CD14-positive monocyte (primary cell): Measurements from ENCODE around the gene GAA. TPM values are rescaled to one million over a fixed set of nuclear protein-coding genes. Genes with fewer than 3 reads are reported as not detected.

Experiments used
- DNase-seq, 3 donors: peaks; one replicate each; pipeline ENCODE4 v3.0.0-alpha.2; 2011 to 2022
- H2AFZ ChIP-seq: 2 replicates; pipeline ENCODE4 v1.6.0; 2012; ENCODE audit warnings: mild to moderate bottlenecking, low read depth, low read length, inconsistent platforms; ENCODE audit not compliant: insufficient read depth, poor library complexity, severe bottlenecking
- H3K27ac ChIP-seq, 2 donors: 1 replicate in 1 of 2; 2 replicates in 1 of 2; pipeline ENCODE4 v1.5.1; 2012 to 2013; ENCODE audit warnings: low read length in 2 of 2, control low read depth in 1 of 2, inconsistent platforms in 1 of 2, low read depth in 1 of 2, mild to moderate bottlenecking in 1 of 2
- H3K27me3 ChIP-seq, 2 donors: one replicate each; pipeline versions ENCODE4 v1.6.0 to v1.6.1; 2011 to 2013; ENCODE audit warnings: low read length in 2 of 2; ENCODE audit not compliant: control insufficient read depth in 2 of 2, insufficient read depth in 2 of 2
- H3K36me3 ChIP-seq, 2 donors: replicated peaks in 1 of 2; 1 replicate in 1 of 2; 2 replicates in 1 of 2; pipeline versions ENCODE4 v1.5.1 to v1.6.1; 2012 to 2013; ENCODE audit warnings: low read length in 2 of 2, control low read depth in 1 of 2, inconsistent platforms in 1 of 2, mild to moderate bottlenecking in 1 of 2; ENCODE audit not compliant: insufficient read depth in 2 of 2, control insufficient read depth in 1 of 2
- H3K4me1 ChIP-seq, 2 donors: 1 replicate in 1 of 2; 2 replicates in 1 of 2; pipeline versions ENCODE4 v1.5.1 to v1.6.1; 2012 to 2013; ENCODE audit warnings: low read length in 2 of 2, control low read depth in 1 of 2, inconsistent platforms in 1 of 2, mild to moderate bottlenecking in 1 of 2, moderate library complexity in 1 of 2; ENCODE audit not compliant: insufficient read depth in 2 of 2, control insufficient read depth in 1 of 2
- H3K4me2 ChIP-seq: replicated peaks from 2 replicates; pipeline ENCODE3; 2012; ENCODE audit warnings: low read length, moderate library complexity, mild to moderate bottlenecking; ENCODE audit not compliant: poor library complexity, severe bottlenecking; ENCODE audit errors: extremely low read depth
- H3K4me3 ChIP-seq, 3 experiments: fragments of 200-600 bp in 1 of 3; sonication (generic) in 1 of 3; replicated peaks in 1 of 3; 1 replicate in 2 of 3; 2 replicates in 1 of 3; pipeline ENCODE4 v1.5.1; 2011 to 2013; ENCODE audit warnings: low read length in 3 of 3, mild to moderate bottlenecking in 3 of 3, control low read depth in 2 of 3, low read depth in 2 of 3, inconsistent platforms in 1 of 3, moderate library complexity in 1 of 3
- H3K79me2 ChIP-seq: 2 replicates; pipeline ENCODE4 v1.6.0; 2012; ENCODE audit warnings: mild to moderate bottlenecking, control low read depth, inconsistent platforms, low read length, moderate library complexity; ENCODE audit not compliant: insufficient read depth
- H3K9ac ChIP-seq: 2 replicates; pipeline ENCODE4 v1.6.0; 2017; ENCODE audit warnings: low read length, mild to moderate bottlenecking; ENCODE audit not compliant: insufficient read depth, poor library complexity, severe bottlenecking
- H3K9me3 ChIP-seq, 2 donors: replicated peaks in 1 of 2; 1 replicate in 1 of 2; 2 replicates in 1 of 2; pipeline versions ENCODE4 v1.5.1 to v1.6.1; 2012 to 2013; ENCODE audit warnings: low read length in 2 of 2, control low read depth in 1 of 2; ENCODE audit not compliant: control insufficient read depth in 1 of 2, insufficient read depth in 1 of 2
- H4K20me1 ChIP-seq: 2 replicates; pipeline ENCODE4 v1.6.0; 2012; ENCODE audit warnings: mild to moderate bottlenecking, low read length, control low read depth, moderate library complexity; ENCODE audit not compliant: insufficient read depth
- H3K27ac Mint-ChIP-seq, 7 donors: one replicate each; pipeline ENCODE4 v1.8.0; 2020; ENCODE audit warnings: mild to moderate bottlenecking in 7 of 7, mixed read lengths in 7 of 7, moderate library complexity in 6 of 7, inconsistent platforms in 2 of 7
- H3K27me3 Mint-ChIP-seq, 3 donors: one replicate each; pipeline ENCODE4 v1.8.0; 2021 to 2022; ENCODE audit warnings: low read depth in 3 of 3, mild to moderate bottlenecking in 3 of 3, mixed read lengths in 3 of 3, moderate library complexity in 3 of 3, inconsistent platforms in 1 of 3
- H3K36me3 Mint-ChIP-seq, 2 donors: one replicate each; pipeline ENCODE4 v1.8.0; 2020; ENCODE audit warnings: mixed read lengths in 2 of 2, inconsistent platforms in 1 of 2, mild to moderate bottlenecking in 1 of 2
- H3K4me1 Mint-ChIP-seq: one replicate; pipeline ENCODE4 v1.8.0; 2020; ENCODE audit warnings: mild to moderate bottlenecking, mixed read lengths
- H3K4me3 Mint-ChIP-seq, 2 donors: one replicate each; pipeline ENCODE4 v1.8.0; 2020; ENCODE audit warnings: mild to moderate bottlenecking in 2 of 2, mixed read lengths in 2 of 2, moderate library complexity in 1 of 2
- H3K9me3 Mint-ChIP-seq, 7 donors: one replicate each; pipeline ENCODE4 v1.8.0; 2020 to 2022; ENCODE audit warnings: mixed read lengths in 7 of 7, mild to moderate bottlenecking in 6 of 7, moderate library complexity in 6 of 7, inconsistent platforms in 2 of 7
- WGBS: methylation state at CpG from one replicate; pipeline ENCODE4 v1.1.5; 2013; ENCODE audit warnings: missing lambda C conversion rate; ENCODE audit not compliant: insufficient coverage; 5-methylcytosine and 5-hydroxymethylcytosine counted together
- intact Hi-C, 2 donors: fragments of 100-400 bp; cut with micrococcal nuclease; formaldehyde crosslinking; loops; one replicate each; pipeline versions ENCODE4 v1.15.0 to v1.15.1; 2023
- polyA plus RNA-seq, 3 donors: library from polyadenylated mRNA; depleted of rRNA in 1 of 3; unstranded in 2 of 3; stranded (reverse) in 1 of 3; fragments of 300-500 nt in 2 of 3; fragments of >200 nt in 1 of 3; fragmentation: Illumina TruSeq in 2 of 3; gene quantifications; 1 replicate in 2 of 3; 2 replicates in 1 of 3; pipeline ENCODE4 v1.2.3, GENCODE V29; 2012 to 2021
- TF ChIP-seq, protein P1 (sequence below): fragments of 200-600 bp; IDR thresholded peaks from one replicate; pipeline ENCODE4 v1.8.0; 2022; ENCODE audit warnings: antibody characterized with exemption, mild to moderate bottlenecking

GAA gene
- polyA plus RNA-seq, 3 donors = 116 to 140 (median 120) TPM

DNA sequence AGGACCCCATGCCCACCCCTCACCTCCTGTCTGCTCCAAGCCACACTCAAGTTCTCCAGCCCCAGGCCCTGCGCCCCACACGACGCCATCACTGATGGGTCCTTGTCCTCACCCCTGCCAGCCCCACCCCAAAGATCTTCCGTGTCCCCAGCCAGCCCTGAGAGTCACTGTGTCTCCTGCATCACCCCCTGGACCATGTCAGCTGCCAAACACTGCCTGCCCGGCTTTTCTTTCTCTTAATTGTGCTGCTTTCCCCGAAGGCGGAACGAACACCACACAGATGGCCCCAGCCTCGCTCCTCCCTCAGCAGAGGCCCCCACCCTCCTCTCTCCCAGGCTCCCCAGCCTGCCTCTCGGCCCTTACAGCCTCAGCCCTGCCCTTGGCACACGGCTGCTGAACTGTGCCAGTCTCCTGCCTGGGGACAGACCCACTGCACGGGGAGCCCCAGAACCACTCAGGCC, 4.8 kb upstream of the GAA start:
- WGBS = 91% methylated on average over 9 of the region's 12 CpGs
- peaks cover under 1% of the 10 kb centered on the region for H3K79me2 ChIP-seq
- no peaks in the 10 kb centered on the region for H3K36me3 ChIP-seq
- no peak for DNase-seq
- H3K27me3 Mint-ChIP-seq = peaks cover 1 to 6% (median 4%) of the 10 kb centered on the region in 3 donors
- H3K9ac ChIP-seq = no peak overlapping the region
- H4K20me1 ChIP-seq = no peaks in the 10 kb centered on the region
- H3K4me3 Mint-ChIP-seq = no peak overlapping the region
- H3K9me3 Mint-ChIP-seq = peaks cover 0 to 2% (median 0%) of the 10 kb centered on the region in 7 donors
- intact Hi-C loops = no loop called here
- H3K36me3 Mint-ChIP-seq = no peaks in the 10 kb centered on the region
- H3K27ac Mint-ChIP-seq = peak overlapping the region in 1 of 7 donors; percentile 29
- H3K4me1 Mint-ChIP-seq = peaks cover 46% of the 10 kb centered on the region
- H2AFZ ChIP-seq = no peak overlapping the region
- TF ChIP-seq, protein P1, sequence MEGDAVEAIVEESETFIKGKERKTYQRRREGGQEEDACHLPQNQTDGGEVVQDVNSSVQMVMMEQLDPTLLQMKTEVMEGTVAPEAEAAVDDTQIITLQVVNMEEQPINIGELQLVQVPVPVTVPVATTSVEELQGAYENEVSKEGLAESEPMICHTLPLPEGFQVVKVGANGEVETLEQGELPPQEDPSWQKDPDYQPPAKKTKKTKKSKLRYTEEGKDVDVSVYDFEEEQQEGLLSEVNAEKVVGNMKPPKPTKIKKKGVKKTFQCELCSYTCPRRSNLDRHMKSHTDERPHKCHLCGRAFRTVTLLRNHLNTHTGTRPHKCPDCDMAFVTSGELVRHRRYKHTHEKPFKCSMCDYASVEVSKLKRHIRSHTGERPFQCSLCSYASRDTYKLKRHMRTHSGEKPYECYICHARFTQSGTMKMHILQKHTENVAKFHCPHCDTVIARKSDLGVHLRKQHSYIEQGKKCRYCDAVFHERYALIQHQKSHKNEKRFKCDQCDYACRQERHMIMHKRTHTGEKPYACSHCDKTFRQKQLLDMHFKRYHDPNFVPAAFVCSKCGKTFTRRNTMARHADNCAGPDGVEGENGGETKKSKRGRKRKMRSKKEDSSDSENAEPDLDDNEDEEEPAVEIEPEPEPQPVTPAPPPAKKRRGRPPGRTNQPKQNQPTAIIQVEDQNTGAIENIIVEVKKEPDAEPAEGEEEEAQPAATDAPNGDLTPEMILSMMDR = no peak
- H3K9me3 ChIP-seq = no peaks in the 10 kb centered on the region
- no peak overlapping the region for H3K27ac ChIP-seq
- peaks cover 42 to 44% of the 10 kb centered on the region in 2 donors for H3K4me1 ChIP-seq
- no peak overlapping the region for H3K4me3 ChIP-seq
- no peak overlapping the region for H3K4me2 ChIP-seq
- H3K27me3 ChIP-seq = no peaks in the 10 kb centered on the region

DNA sequence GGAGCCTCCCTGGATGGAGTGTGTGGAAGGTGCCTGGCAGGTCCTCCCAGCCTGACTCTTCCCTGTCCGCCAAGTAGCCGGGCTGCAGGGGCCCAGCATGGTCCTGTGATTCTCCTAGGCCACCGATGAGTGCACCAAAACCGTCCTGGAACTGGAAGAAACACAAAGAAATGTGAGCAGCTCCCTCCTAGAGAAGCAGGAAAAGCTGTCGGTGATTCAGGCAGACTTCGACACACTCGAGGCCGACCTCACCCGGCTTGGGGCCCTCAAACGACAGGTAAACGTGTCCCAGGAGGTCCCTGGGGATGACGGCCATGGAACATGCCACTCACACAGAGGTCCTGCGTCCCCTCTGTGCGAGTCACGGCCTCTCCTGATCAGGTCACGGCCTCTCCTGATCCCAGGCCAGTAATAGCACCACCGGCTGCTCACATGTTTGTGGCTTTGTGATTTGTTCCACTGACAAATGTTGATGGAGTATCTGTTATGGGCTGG, 4.2 kb upstream of the GAA start:
- no peaks in the 10 kb centered on the region for H3K27me3 ChIP-seq
- peaks cover 0 to 2% (median 0%) of the 10 kb centered on the region in 7 donors for H3K9me3 Mint-ChIP-seq
- no peaks in the 10 kb centered on the region for H3K36me3 Mint-ChIP-seq
- WGBS = 98% methylated on average over 13 of the region's 17 CpGs
- H3K27me3 Mint-ChIP-seq = peaks cover 1 to 6% (median 4%) of the 10 kb centered on the region in 3 donors
- H3K9me3 ChIP-seq = no peaks in the 10 kb centered on the region
- H3K4me3 Mint-ChIP-seq = no peak overlapping the region
- no peak overlapping the region for H2AFZ ChIP-seq
- peaks cover 2% of the 10 kb centered on the region for H4K20me1 ChIP-seq
- H3K27ac Mint-ChIP-seq = peak overlapping the region in 2 of 7 donors; percentile 6 to 22
- intact Hi-C loops = no loop called here
- no peak overlapping the region for H3K4me2 ChIP-seq
- H3K36me3 ChIP-seq = no peaks in the 10 kb centered on the region
- peaks cover 44% of the 10 kb centered on the region for H3K4me1 Mint-ChIP-seq
- H3K9ac ChIP-seq = no peak overlapping the region
- TF ChIP-seq, protein P1 = no peak
- H3K27ac ChIP-seq = no peak overlapping the region
- H3K4me3 ChIP-seq = no peak overlapping the region
- peaks cover 37 to 44% of the 10 kb centered on the region in 2 donors for H3K4me1 ChIP-seq
- DNase-seq = no peak
- H3K79me2 ChIP-seq = peaks cover 6% of the 10 kb centered on the region
